ENCODE results near the gene CORT. TPM values are rescaled to one million over a fixed set of nuclear protein-coding genes. Genes with fewer than 3 reads are reported as not detected.

The CORT gene
- total and polyA plus RNA-seq, 2 donors from 2014 or later = 0.22 to 0.62 TPM

Other genes with a start within 250 kb of the CORT start
- 46.4 TPM for gene KIF1B, start 239.5 kb upstream of the CORT start, total RNA-seq
- gene KIF1B, start 239.5 kb upstream of the CORT start, polyA plus RNA-seq (ENCODE audit: insufficient read depth, low read depth, low replicate concordance) = 8.0 TPM
- gene PGD, start 51.0 kb upstream of the CORT start, total RNA-seq = 72.8 TPM
- 95.1 TPM for gene PGD, start 51.0 kb upstream of the CORT start, polyA plus RNA-seq (ENCODE audit: insufficient read depth, low read depth, low replicate concordance)
- 21.9 TPM for gene CENPS, start 19.6 kb upstream of the CORT start, total RNA-seq
- gene CENPS, start 19.6 kb upstream of the CORT start, polyA plus RNA-seq (ENCODE audit: insufficient read depth, low read depth, low replicate concordance) = 45.1 TPM
- 33.4 TPM for gene DFFA, start 22.5 kb downstream of the CORT start, total RNA-seq
- 27.2 TPM for gene DFFA, start 22.5 kb downstream of the CORT start, polyA plus RNA-seq (ENCODE audit: insufficient read depth, low read depth, low replicate concordance)
- 22.8 TPM for gene PEX14, start 24.9 kb downstream of the CORT start, total RNA-seq
- 25.8 TPM for gene PEX14, start 24.9 kb downstream of the CORT start, polyA plus RNA-seq (ENCODE audit: insufficient read depth, low read depth, low replicate concordance)